ENCODE data around the gene LIAS.
A peak's percentile ranks its signal among the peaks of the same experiment; 100 is the strongest.
"Not testable (repeated sequence)": the region's sequence is repeated elsewhere in the genome, so short reads cannot be mapped to it uniquely, and the experiment has no call there.

The LIAS gene
- total RNA-seq: 11.0 to 21.5 (median 13.3) reads per million in 4 donors

- peak; percentile 81 to 97 (median 87) for DNase-seq
Measured at GRCh38 chr4:39458505-39459300, at the start of gene LIAS, which contains the start of gene RPL9. Gene LIAS (plus strand): TSS chr4:39459056. CDS start chr4:39459118, 62 bp downstream. Gene RPL9 (minus strand): TSS chr4:39458922. CDS start chr4:39458439, 483 bp downstream.

GRCh38 chr4:39410415-39410814 is 48.4 kb upstream of the LIAS start:
- peak in 1 of 5 donors; percentile 7 for DNase-seq

GRCh38 chr4:39411561-39411960 is 47.3 kb upstream of the LIAS start:
- DNase-seq: not testable (repeated sequence)

GRCh38 chr4:39415678-39416283 is 43.1 kb upstream of the LIAS start:
- no peak for DNase-seq

GRCh38 chr4:39422247-39422646 is 36.6 kb upstream of the LIAS start:
- DNase-seq: no peak

GRCh38 chr4:39425297-39425696 is 33.6 kb upstream of the LIAS start:
- DNase-seq: not testable (repeated sequence)

GRCh38 chr4:39426728-39427127 is 32.1 kb upstream of the LIAS start:
- no peak for DNase-seq

- no peak for DNase-seq
Measured at GRCh38 chr4:39427520-39428114, 31.2 kb upstream of the LIAS start.

GRCh38 chr4:39429476-39430334 is 29.2 kb upstream of the LIAS start:
- DNase-seq: no peak

GRCh38 chr4:39433878-39434492 is 24.9 kb upstream of the LIAS start:
- no peak for DNase-seq

GRCh38 chr4:39435659-39436563 is 22.9 kb upstream of the LIAS start:
- no peak for DNase-seq

GRCh38 chr4:39441593-39441992 is 17.3 kb upstream of the LIAS start:
- no peak for DNase-seq

GRCh38 chr4:39442998-39443397 is 15.9 kb upstream of the LIAS start:
- no peak for DNase-seq

- DNase-seq: no peak
Measured at GRCh38 chr4:39446483-39446841, 12.4 kb upstream of the LIAS start.

GRCh38 chr4:39446842-39447573 is 11.8 kb upstream of the LIAS start:
- peak; percentile 22 to 50 (median 29) for DNase-seq

- DNase-seq: no peak
Measured at GRCh38 chr4:39450618-39451017, 8.2 kb upstream of the LIAS start.

- no peak for DNase-seq
Measured at GRCh38 chr4:39451423-39452023, 7.3 kb upstream of the LIAS start.

- DNase-seq: no peak
Measured at GRCh38 chr4:39452153-39452859, 6.5 kb upstream of the LIAS start.

- no peak for DNase-seq
Measured at GRCh38 chr4:39452860-39453587, 5.8 kb upstream of the LIAS start.

Data from T-helper 1 cell (primary cell).